ENCODE results near the gene SSTR4.
"Not testable (repeated sequence)": the region's sequence is repeated elsewhere in the genome, so short reads cannot be mapped to it uniquely, and the experiment has no call there.

Gene SSTR4

DNA sequence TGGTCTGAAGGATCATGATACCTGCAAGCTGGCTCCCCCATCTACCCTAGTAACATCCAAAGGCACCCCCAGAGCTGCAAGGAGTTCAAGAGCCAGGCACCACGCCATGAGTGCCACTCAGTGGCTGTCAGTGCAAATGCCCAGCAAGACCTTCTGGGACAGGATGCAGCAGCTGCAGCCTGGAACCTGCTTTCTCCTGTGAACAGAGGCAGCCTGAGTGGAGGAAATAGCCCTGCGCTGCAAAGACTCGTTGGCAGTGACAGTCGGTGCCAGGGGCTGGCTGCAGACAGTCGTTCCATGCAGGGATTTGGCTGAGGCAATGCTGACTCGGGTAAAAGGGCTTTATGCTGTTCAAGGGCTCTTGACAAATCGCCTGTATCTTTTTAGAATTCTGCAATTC, 15.7 kb upstream of the SSTR4 start:
- no peak for DNase-seq

DNA sequence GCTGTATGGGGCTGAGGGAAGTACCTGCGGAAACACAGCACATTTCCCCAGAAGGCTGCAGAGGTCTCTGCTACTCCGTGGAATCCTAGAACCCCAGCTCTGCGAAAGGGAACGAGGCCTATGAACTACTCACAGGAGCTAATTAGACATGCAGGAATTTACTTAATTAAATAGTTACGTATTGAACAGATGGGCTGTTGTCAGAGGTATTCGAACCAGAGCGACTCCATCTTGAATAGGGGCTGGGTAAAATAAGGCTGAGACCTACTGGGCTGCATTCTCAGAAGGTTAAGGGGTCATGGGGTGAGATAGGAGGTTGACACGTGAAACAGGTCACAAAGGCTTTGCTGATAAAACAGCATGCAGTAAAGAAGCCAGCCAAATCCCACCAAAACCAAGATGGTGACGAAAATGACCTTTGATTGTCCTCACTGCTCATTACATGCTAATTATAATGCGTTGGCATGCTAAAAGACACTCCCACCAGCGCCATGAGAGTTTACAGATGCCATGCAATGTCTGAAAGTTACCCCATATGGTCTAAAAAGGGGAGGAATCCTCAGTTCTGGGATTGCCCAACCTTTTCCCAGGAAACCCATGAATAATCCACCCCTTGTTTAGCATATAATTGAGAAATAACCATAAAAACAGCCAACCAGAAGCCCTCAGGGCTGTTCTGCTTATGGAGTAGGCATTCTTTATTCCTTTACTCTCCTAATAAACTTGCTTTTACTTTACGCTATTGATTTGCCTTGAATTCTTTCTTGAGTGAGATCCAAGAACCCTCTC, 14.7 kb upstream of the SSTR4 start:
- DNase-seq = no peak

DNA sequence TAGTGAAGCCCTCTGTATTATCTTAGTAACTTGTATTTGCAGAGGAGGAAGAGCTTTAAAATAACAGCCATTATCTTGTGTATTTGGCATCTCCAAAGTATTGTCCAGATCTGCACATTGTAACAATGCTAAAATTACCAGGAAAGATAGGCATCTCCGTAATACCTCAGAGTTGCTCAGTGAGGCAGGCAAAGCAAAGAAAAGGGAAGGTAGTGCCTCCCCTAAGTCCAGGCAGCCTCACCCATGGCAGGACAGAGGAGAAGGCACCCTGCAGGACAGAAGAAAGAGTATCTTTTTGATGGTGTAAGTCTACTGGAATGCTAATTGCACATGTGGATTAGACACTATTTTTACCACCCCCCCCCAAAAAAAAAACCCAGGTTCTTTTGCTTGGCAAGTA, 13.6 kb upstream of the SSTR4 start:
- no peak for DNase-seq

DNA sequence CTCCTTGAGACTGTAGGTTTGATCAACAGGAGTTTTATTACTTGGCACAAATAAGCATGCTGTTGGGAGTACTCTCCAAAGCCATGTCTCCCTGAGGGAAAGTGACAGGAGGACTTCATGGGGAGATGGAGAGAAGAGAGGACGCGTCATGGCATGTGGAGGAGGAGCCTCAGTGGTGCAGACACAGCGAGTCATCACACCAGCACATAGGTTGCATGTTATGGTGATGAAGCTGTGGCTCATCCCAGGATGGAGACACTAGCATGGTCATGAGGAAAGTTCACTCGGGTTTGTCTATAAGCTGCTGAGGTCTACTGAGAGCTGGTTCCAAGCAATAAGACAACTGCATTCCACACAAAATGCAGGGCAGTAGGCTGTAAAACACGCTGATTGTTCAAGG, 13.2 kb upstream of the SSTR4 start:
- peak; percentile 3 for DNase-seq

DNA sequence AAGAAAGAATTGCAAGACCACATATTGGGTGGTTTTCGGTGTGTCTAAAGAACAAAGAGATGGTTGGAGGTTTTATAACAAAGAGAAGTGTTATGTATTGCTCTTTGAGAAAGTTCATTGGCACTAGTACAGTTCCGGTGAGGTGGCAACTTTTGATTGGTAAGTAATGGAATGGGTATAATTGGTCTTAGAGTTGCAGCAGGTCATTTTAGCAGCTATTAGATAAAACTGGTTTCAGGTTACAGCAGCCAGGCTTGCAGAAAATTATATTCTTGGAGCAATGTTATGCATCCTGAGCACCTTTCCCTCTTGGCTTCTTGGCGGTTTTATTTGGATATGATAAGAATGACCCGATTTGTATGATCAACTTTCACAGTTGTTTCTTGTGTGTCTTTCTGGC, 12.3 kb upstream of the SSTR4 start:
- DNase-seq = no peak

DNA sequence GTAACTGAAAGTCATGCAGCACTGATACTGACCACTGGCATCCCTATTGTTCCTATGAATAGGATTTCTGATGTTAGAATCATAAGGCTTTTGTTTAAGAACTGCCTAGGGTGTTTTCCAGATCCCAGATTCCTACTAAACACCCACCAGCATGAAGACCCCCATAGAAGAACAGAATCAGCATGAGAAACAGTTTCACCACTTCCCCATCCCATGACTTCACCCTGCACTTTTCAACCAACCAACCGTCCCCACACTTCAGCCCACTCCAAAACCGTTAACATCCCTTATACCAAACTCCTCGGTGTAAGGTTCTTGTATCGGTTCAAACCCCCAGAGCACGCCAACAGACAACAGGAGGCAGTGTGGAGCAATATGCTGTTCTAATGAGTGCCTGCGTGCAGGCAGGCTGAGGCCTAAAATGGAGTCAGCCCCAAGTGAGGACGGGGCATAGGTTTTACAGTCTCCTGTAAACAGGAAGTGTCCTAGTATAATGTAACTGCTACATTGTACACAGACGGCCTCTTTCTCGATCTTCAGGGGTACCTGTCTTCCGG, 11.4 kb upstream of the SSTR4 start:
- no peak for DNase-seq

DNA sequence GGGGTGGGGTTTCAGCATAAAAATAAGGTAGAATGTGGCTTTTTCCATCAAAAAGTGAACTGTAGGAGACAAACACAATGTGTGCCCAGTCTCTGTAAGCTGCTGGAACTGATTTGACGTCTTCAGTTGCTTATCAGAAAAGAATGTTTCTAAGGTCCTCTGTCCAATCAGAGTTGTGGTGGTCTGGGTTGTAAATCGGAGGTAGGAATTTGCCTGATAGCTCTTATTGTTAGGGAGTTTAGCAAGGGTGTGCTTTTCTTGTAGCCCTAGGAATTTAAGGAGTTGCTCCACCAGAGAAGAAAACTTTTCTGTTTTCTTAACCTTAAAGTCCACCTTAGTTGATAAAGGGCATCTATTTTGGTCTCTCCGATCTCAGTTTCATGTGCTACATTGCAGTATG, 10.4 kb upstream of the SSTR4 start:
- DNase-seq = no peak

DNA sequence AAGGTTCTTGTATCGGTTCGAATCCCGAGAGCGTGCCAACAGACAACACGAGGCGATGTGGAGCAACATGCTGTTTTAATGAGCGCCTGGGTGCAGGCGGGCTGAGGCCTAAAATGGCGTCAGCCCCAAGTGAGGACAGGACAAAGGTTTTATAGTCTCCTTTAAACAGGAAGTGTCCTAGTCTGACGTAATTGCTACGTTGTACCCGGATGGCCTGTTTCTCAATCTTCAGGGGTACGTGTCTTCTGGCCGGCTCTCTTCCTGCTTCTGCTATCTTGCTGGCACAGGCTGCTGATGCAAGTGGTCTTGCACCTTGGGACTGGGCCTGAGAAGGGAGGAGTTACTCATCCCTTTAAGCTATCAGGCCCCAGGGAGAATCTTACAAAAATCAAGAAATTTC, 9.6 kb upstream of the SSTR4 start:
- DNase-seq = not testable (repeated sequence)

DNA sequence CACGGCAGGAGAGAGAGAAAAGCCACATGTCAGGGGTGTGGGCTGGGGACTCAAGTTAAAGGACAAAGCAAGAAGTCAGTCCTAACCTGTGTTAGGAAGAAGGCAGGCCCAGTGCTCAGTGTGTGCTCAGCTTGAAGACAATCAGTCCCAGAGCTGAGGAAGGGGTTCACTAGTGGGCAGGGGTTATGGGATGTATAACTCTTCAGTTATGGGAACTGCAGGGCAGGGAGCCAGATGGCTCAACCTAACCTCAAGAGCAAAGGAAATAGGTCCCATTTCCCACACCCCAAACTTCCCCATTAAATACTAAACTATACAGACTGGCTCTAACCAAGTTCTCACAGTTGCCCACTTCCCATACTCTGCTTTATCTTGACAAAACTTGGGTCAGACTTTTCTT, 7.4 kb upstream of the SSTR4 start:
- DNase-seq = no peak

DNA sequence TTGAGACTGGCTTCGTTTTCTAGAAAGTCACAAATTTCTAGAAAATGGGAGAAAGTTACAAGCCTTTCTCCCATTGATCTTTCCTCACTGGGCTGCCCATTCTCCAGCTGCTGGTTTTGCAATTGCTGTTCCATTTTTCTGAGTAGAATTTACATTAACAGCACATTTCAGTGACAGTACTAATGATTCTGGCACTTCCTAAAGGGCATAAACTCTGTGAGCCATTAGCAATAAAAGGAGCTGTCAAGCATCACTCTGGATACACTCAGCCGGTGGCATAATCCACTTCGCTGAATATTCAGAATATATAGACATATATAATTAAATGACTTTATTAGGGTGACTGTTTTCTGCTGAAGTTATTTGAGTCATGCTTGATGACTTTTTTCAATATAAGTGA, 6.7 kb upstream of the SSTR4 start:
- no peak for DNase-seq

DNA sequence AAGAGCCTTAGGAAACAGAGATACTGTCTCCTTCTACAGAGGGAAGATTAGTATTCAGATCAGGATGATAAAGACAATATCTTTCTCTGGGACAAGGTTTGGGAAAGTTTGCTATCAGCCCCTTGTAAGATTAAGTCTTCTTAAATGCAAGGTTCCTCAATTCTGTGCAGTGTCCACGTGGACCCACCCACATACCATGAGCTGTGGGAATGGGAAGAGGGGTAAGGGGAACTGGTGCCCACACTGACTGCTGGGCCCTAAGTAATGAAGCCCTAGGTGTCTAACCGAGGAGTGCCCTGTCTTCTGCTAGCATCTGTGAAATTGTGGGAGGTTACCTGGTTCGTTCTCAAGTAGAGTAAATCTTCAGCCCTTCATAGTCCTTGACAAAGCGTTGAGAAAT, 5.8 kb upstream of the SSTR4 start:
- no peak for DNase-seq

DNA sequence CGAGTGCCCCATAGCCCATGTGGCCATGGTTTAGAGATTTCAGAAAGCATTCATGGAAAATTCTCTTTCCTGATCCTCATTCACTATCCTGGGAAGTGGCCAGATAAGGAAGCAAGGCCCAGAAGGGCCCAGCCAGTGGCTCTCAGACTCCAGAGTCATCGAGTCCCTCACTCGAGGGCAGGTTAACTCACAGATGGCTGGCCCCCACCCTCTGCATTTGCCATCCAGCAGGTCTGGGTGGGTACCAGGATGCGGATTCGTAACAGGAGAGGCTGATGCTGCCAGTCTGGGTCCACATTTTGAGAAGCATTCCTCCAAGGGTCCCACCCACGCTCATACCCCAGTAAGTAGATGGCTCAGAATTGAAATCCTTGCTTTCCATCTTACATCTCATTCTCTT, 3.8 kb upstream of the SSTR4 start:
- DNase-seq = no peak

DNA sequence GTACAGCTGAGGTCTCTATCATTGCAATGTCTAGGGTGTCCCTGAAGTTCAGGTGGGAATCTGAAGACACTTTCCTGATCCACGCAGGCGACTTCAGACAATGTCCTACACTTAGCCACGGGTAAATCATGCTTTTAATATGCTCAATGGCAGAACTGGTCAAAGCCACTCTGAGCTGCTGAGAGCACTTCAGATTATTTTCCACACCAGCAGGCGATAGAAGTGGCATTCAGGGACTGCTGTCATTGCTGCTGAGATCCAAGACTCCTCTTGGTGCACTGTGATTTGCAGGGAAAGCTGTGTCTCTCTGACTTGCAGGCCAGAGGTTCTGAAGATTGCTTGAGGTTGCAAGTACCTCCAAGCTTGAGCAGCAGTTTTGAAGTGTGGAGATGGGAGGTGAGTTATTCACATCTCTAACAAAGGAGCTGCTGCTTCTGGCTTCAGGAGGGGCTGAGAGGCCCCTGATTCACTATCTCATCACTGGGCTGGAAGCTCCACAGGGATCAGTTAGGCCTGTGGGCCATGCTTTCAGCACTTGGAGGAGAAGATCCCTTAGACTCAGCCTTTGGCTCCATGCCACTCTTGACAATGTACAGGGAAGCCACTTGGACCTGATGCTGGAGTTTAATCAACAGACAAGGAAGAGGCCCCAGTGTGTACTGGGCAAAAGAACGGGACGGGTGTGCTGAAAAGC, 2.9 kb upstream of the SSTR4 start:
- no peak for DNase-seq

DNA sequence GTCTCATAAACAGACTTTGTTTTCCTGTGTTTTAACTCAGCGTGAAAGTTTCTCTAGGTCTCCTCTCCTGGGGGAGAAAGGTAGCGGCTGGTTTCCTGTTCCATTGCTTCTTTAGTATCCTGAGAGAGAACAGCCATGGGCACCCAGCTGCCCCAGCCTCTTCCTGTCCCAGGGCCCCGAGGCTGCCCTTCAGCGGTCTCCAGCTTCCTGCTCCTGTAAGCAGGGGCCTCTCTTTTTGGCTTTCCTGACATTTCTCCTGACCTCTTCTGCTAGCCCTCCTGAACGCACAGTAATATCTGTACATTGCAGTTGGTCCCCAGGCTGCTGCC, 2.4 kb upstream of the SSTR4 start:
- DNase-seq = no peak

DNA sequence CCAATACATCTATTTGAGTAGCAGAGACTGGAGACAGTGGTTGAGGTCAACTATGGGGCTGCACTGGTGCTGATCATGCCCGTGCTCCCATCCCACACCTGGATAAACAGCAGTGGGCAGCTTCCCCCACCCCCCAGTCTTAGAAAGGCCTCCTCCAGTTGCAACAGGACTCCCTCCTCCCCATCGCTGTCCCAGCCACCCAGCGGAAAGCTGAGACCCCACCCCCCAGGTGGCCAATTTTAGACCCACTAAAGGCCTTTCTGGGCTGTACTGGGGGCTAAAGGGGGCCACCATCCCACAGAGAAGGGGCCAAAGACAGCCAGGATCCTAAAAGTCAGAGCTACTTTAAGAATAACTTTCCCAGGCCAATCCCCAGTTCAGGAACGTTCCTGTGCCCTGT, 1.2 kb upstream of the SSTR4 start:
- no peak for DNase-seq

DNA sequence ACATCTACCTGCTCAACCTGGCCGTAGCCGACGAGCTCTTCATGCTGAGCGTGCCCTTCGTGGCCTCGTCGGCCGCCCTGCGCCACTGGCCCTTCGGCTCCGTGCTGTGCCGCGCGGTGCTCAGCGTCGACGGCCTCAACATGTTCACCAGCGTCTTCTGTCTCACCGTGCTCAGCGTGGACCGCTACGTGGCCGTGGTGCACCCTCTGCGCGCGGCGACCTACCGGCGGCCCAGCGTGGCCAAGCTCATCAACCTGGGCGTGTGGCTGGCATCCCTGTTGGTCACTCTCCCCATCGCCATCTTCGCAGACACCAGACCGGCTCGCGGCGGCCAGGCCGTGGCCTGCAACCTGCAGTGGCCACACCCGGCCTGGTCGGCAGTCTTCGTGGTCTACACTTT, 619 bp downstream of the SSTR4 start:
- DNase-seq = no peak

DNA sequence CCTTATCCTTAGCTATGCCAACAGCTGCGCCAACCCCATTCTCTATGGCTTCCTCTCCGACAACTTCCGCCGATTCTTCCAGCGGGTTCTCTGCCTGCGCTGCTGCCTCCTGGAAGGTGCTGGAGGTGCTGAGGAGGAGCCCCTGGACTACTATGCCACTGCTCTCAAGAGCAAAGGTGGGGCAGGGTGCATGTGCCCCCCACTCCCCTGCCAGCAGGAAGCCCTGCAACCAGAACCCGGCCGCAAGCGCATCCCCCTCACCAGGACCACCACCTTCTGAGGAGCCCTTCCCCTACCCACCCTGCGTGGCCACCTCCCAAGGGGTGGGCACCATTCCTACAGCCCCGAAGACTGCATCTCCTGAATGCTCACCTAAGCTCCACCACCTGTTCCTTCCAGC, 1.3 kb downstream of the SSTR4 start:
- no peak for DNase-seq

DNA sequence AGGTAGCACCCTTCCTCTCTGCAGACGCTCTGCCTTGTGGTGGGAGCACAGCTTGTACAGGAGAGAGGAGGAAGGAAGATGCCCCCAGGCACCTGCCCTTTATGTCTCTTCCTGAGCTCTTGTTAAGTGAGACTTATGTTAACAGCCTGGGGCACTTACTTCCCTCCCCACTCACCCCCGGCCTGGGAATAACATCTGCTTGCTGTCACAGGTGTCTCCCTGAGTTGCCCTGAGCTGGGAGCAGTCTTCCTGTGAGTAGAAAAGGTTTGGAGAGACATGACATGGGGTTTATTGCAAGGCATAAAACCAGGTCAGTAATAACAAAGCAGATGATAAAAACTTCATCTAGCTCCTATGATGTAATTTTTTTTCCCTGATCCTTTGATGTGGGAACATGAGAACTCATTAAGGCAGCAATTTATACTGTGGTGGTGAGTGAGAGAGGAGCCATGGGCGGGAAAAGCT, 1.9 kb downstream of the SSTR4 start:
- no peak for DNase-seq

DNA sequence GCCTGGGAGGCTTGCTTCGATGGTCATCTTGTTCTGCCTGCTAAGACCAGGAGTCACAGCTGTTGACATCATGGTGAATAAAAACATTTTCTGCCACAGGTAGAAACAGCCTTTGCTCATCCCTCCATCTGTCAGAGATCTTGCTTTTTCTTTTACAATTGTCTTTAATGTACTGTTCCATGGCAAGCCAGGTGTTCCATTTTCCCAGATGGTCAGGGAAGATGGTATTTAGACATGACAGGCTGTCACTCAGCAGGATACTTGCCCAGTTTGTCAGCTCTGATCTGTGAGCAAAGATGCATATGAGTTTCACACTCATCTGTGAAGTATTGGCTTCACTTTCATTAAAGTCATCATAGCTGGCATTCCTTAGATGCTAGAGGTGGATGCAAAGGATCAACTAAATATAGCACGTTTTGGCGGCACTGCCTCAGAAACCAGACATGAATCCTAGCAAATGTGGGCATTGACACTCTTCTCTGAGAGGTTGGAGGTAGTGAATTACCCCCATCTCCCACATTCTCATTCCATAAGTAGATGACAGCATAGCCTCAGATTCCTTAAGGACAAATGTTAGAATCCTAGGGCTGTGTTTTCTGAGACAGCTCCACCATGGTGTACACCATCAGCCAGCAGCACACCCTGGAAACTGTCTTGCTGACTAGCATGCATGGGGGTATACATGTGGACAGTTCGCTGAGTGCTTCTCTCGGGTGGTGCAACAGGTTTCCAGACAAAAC, 4.2 kb downstream of the SSTR4 start:
- no peak for DNase-seq

DNA sequence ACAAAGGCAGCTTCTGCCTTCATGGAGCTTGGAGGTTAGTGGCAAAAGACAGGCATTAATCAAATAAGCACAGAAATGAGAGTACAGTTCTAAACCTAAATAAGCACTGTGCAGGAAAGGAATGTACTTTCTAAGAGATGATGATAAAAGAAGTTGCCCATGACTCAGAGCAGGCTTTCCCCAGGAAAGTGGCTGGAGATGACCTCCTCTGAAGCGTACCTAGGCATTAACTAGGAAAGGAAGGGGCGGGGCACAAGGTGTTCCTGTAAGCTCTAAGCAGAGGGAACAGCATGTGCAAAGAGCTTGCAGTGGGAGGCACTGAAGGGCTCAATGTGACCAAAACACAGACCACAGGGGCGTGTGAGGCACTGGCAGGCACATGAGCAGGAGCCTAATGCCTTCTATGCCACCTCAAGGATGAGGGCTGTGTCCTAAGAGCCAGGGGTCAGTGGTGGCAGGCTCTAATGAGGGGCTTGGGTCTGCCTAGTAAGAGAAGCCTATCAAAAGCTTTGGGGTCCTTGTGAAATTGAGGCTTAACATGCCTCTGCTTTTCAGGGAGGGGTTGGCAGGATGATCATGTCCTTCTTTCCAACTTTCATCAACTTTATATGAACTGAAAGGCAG, 4.9 kb downstream of the SSTR4 start:
- no peak for DNase-seq

DNA sequence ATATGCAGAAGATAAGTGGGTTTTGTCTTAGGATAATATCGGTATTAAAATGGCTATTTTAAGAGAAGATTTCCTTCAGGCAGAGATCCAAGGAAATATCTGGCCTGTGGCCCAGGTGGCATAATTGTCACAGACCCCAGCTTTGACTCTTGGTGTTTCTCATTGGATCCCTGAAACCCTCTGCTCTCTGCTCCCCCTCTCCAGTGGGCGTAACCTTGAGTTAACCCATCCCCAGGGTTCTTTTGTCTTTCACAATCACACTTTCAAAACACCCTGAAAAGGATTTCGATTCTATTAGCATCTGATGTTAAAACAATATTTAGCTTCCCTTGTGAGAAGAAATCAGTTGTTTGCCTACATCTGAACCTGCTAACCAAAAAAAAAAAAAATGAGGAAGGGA, 7.2 kb downstream of the SSTR4 start:
- no peak for DNase-seq

DNA sequence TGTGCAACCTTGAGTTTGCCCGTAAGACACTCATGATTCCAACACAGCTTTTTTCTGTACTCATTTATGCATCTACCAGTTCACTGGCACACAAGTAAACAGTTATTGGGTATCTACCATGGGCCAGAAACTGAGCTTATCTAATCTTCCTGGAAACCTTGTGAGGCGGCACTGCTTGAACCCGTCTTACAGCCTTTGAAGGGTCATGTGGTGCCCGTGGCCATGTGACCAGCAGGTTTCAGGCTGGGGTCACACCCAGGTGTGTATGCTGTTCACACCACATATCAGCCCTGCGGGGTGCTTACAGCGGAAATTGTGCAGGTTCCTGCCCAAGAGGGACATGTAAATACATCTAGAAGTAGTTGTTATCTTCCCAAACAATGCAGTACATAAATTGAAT, 8.3 kb downstream of the SSTR4 start:
- no peak for DNase-seq

DNA sequence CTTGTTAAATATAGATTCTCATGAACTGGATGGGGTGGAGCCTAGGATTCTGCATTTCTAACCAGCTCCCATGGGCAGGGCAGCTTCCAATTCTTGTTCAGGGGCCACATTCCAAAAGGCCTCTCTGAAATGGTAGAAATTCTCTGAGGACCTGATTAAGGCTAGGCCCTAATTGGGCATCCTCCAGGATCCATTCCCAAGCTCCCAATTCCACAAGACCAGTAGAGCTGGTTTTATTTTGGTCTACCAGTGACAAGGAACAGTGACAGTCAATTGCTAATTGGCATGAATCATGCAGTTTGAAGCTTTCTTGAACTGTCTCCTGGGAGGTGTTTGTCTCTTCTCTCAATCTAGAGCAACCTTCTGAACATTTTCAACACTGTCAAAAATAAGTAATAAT, 11.3 kb downstream of the SSTR4 start:
- DNase-seq = no peak
